Right lobe of liver (tissue), 4 donors: Measurements from ENCODE around the gene IFNAR1.

Experiments
- CTCF ChIP-seq, 4 donors: fragments of 200-600 bp in 3 of 4; fragments of 450-650 bp in 1 of 4; IDR thresholded peaks; one replicate each; pipeline versions ENCODE4 v1.5.1 to v1.8.0; 2016 to 2022; ENCODE audit warnings: antibody characterized with exemption in 4 of 4, mild to moderate bottlenecking in 2 of 4
- POLR2A ChIP-seq: fragments of 450-650 bp; IDR thresholded peaks from one replicate; pipeline ENCODE4 v1.6.1; 2017; ENCODE audit warnings: antibody characterized with exemption, mild to moderate bottlenecking
- donor health status: DM: no; HTN: no; CAD: no.
- donor health status: DM: no; HTN: no; CAD: no.
- donor health status: DM: no; HTN: yes; CAD: no.

GRCh38 chr21:33377221-33377920 is 52.6 kb downstream of the IFNAR1 start:
- no peak for TF ChIP-seq CTCF (IDR thresholded peaks at IDR 0.05)
- TF ChIP-seq POLR2A, result no peak
